Germinal center (tissue), 1 donor: ENCODE measurements around the gene RANGAP1.

Experiments
- DNase-seq: peaks from one replicate; pipeline ENCODE4 v3.0.0; 2012; ENCODE audit warnings: mixed read lengths, low spot score

Gene RANGAP1

GRCh38 chr22:41234815-41235695 lies 50.9 kb downstream of the RANGAP1 start:
- no peak for DNase-seq

GRCh38 chr22:41231369-41231768 lies 54.6 kb downstream of the RANGAP1 start:
- no peak for DNase-seq

- no peak for DNase-seq
Observed at GRCh38 chr22:41230401-41230785, 55.6 kb downstream of the RANGAP1 start.

- no peak for DNase-seq
Observed at GRCh38 chr22:41229730-41230400, 56.1 kb downstream of the RANGAP1 start.

- no peak for DNase-seq
Observed at GRCh38 chr22:41229215-41229614, 56.8 kb downstream of the RANGAP1 start.

GRCh38 chr22:41226723-41227655 lies 59.0 kb downstream of the RANGAP1 start:
- DNase-seq = no peak

- no peak for DNase-seq
Observed at GRCh38 chr22:41223535-41223934, 62.5 kb downstream of the RANGAP1 start.

GRCh38 chr22:41222846-41223507 lies 63.0 kb downstream of the RANGAP1 start:
- no peak for DNase-seq

GRCh38 chr22:41217553-41218157 lies 68.3 kb downstream of the RANGAP1 start:
- peak; percentile 43 for DNase-seq

- DNase-seq = no peak
Observed at GRCh38 chr22:41216984-41217383, 69.0 kb downstream of the RANGAP1 start.

GRCh38 chr22:41215926-41216325 lies 70.1 kb downstream of the RANGAP1 start:
- DNase-seq = no peak

GRCh38 chr22:41215409-41215808 lies 70.6 kb downstream of the RANGAP1 start:
- no peak for DNase-seq

GRCh38 chr22:41206719-41207118 lies 79.3 kb downstream of the RANGAP1 start:
- peak; percentile 66 for DNase-seq

GRCh38 chr22:41204992-41205900 lies 80.7 kb downstream of the RANGAP1 start, which contains the start of gene L3MBTL2:
TSS of gene L3MBTL2 (plus strand) at chr22:41205312. CDS start at chr22:41205363, 51 bp downstream.
- DNase-seq = peak; percentile 99

GRCh38 chr22:41204066-41204465 lies 81.9 kb downstream of the RANGAP1 start:
- DNase-seq = no peak

GRCh38 chr22:41203118-41203517 lies 82.9 kb downstream of the RANGAP1 start:
- no peak for DNase-seq

- DNase-seq = no peak
Observed at GRCh38 chr22:41201141-41201540, 84.8 kb downstream of the RANGAP1 start.

- no peak for DNase-seq
Observed at GRCh38 chr22:41198027-41198580, 87.9 kb downstream of the RANGAP1 start.
